ENCODE results near the gene SYDE2. TPM values are rescaled to one million over a fixed set of nuclear protein-coding genes. Genes with fewer than 3 reads are reported as not detected.

The SYDE2 gene
- total RNA-seq, 1 donor, result 13.0 TPM

- Histone ChIP-seq H4K20me1 (ENCODE audit: insufficient read depth, low read length) (no peaks in the 10 kb centered on the region), H3K79me2 (ENCODE audit: insufficient read depth, low read length) (no peaks in the 10 kb centered on the region), H3K36me3 (ENCODE audit: insufficient read depth, low read length) (no peaks in the 10 kb centered on the region), H3K4me2 (ENCODE audit: insufficient read depth, low read length) (peak overlapping the region; percentile 42), H3K27ac (ENCODE audit: low read depth, low read length) (peak overlapping the region; percentile 38), H3K27me3 (ENCODE audit: insufficient read depth, low read length) (no peaks in the 10 kb centered on the region), H3K4me3 (ENCODE audit: insufficient read depth, low read length) (no peak overlapping the region), H2AFZ (ENCODE audit: low read length) (peak overlapping the region; percentile 37), H3K4me1 (ENCODE audit: insufficient read depth, low read length) (peaks cover 36% of the 10 kb centered on the region), H3K9me3 (ENCODE audit: low read depth, low read length) (no peaks in the 10 kb centered on the region)
- TF ChIP-seq CTCF (IDR thresholded peaks at IDR 0.05; ENCODE audit: extremely low read depth, low read depth, low read length), result no peak
- peak; percentile 19 for DNase-seq (ENCODE audit: insufficient read length, low spot score, missing footprints)
Observed at GRCh38 chr1:85244271-85245061, 43.6 kb upstream of the SYDE2 start.

- no peaks in the 10 kb centered on the region for H3K9me3 ChIP-seq (ENCODE audit: low read depth, low read length)
- peak; percentile 30 for DNase-seq (ENCODE audit: insufficient read length, low spot score, missing footprints)
Observed at GRCh38 chr1:85243372-85243771, 42.6 kb upstream of the SYDE2 start.

GRCh38 chr1:85240643-85241042 is 39.8 kb upstream of the SYDE2 start:
- no peak for TF ChIP-seq CTCF (IDR thresholded peaks at IDR 0.05; ENCODE audit: extremely low read depth, low read depth, low read length)

More at GRCh38 chr1:85243372-85243771, 42.6 kb upstream of the SYDE2 start:
- Histone ChIP-seq H3K79me2 (ENCODE audit: insufficient read depth, low read length) (no peaks in the 10 kb centered on the region), H3K27ac (ENCODE audit: low read depth, low read length) (no peak overlapping the region), H3K27me3 (ENCODE audit: insufficient read depth, low read length) (no peaks in the 10 kb centered on the region), H3K4me3 (ENCODE audit: insufficient read depth, low read length) (no peak overlapping the region), H4K20me1 (ENCODE audit: insufficient read depth, low read length) (no peaks in the 10 kb centered on the region), H3K4me1 (ENCODE audit: insufficient read depth, low read length) (peaks cover 36% of the 10 kb centered on the region), H3K4me2 (ENCODE audit: insufficient read depth, low read length) (no peak overlapping the region), H3K36me3 (ENCODE audit: insufficient read depth, low read length) (no peaks in the 10 kb centered on the region), H2AFZ (ENCODE audit: low read length) (no peak overlapping the region)
- no peak for TF ChIP-seq CTCF (IDR thresholded peaks at IDR 0.05; ENCODE audit: extremely low read depth, low read depth, low read length)

GRCh38 chr1:85240174-85240601 is 39.4 kb upstream of the SYDE2 start:
- Histone ChIP-seq H3K79me2 (ENCODE audit: insufficient read depth, low read length) (no peaks in the 10 kb centered on the region), H3K9me3 (ENCODE audit: low read depth, low read length) (no peaks in the 10 kb centered on the region), H3K27me3 (ENCODE audit: insufficient read depth, low read length) (peaks cover 3% of the 10 kb centered on the region), H4K20me1 (ENCODE audit: insufficient read depth, low read length) (no peaks in the 10 kb centered on the region), H3K36me3 (ENCODE audit: insufficient read depth, low read length) (no peaks in the 10 kb centered on the region), H2AFZ (ENCODE audit: low read length) (no peak overlapping the region), H3K4me1 (ENCODE audit: insufficient read depth, low read length) (peaks cover 26% of the 10 kb centered on the region), H3K27ac (ENCODE audit: low read depth, low read length) (no peak overlapping the region), H3K4me2 (ENCODE audit: insufficient read depth, low read length) (no peak overlapping the region), H3K4me3 (ENCODE audit: insufficient read depth, low read length) (no peak overlapping the region)
- peak; percentile 78 for DNase-seq (ENCODE audit: insufficient read length, low spot score, missing footprints)
- TF ChIP-seq CTCF (IDR thresholded peaks at IDR 0.05; ENCODE audit: extremely low read depth, low read depth, low read length), result peak; percentile 17

More at GRCh38 chr1:85240643-85241042, 39.8 kb upstream of the SYDE2 start:
- peak overlapping the region; percentile 30 for H2AFZ ChIP-seq (ENCODE audit: low read length)
- no peak overlapping the region for H3K4me2 ChIP-seq (ENCODE audit: insufficient read depth, low read length)
- no peaks in the 10 kb centered on the region for H4K20me1 ChIP-seq (ENCODE audit: insufficient read depth, low read length)
- no peaks in the 10 kb centered on the region for H3K36me3 ChIP-seq (ENCODE audit: insufficient read depth, low read length)
- H3K4me1 ChIP-seq (ENCODE audit: insufficient read depth, low read length), result peaks cover 30% of the 10 kb centered on the region
- H3K4me3 ChIP-seq (ENCODE audit: insufficient read depth, low read length), result no peak overlapping the region
- H3K9me3 ChIP-seq (ENCODE audit: low read depth, low read length), result no peaks in the 10 kb centered on the region
- no peaks in the 10 kb centered on the region for H3K79me2 ChIP-seq (ENCODE audit: insufficient read depth, low read length)
- H3K27ac ChIP-seq (ENCODE audit: low read depth, low read length), result no peak overlapping the region
- peaks cover 3% of the 10 kb centered on the region for H3K27me3 ChIP-seq (ENCODE audit: insufficient read depth, low read length)
- peak; percentile 17 for DNase-seq (ENCODE audit: insufficient read length, low spot score, missing footprints)
